BLaER1 treated with 17β-estradiol and CSF1 and Interleukin-3, amounts not matched to agents 10 nM and 100 nM (cell line): ENCODE data around the gene HMGCLL1.

ENCODE experiments used
- H3K27ac ChIP-seq, 11 experiments: shearing (Covaris generic); formaldehyde crosslinking; 2 replicates each; pipeline ENCODE4 v1.8.1; 2022
- H3K27me3 ChIP-seq, 11 experiments: shearing (Covaris generic); formaldehyde crosslinking; 2 replicates each; pipeline ENCODE4 v1.8.1; 2022
- H3K36me3 ChIP-seq, 11 experiments: shearing (Covaris generic); formaldehyde crosslinking; 2 replicates each; pipeline ENCODE4 v1.8.1; 2022
- H3K4me1 ChIP-seq, 10 experiments: shearing (Covaris generic); formaldehyde crosslinking; 2 replicates each; pipeline ENCODE4 v1.8.1; 2022
- H3K4me2 ChIP-seq, 11 experiments: shearing (Covaris generic); formaldehyde crosslinking; 2 replicates each; pipeline ENCODE4 v1.8.1; 2022
- H3K4me3 ChIP-seq, 10 experiments: shearing (Covaris generic); formaldehyde crosslinking; 2 replicates each; pipeline ENCODE4 v1.8.1; 2022
- H3K9ac ChIP-seq, 11 experiments: shearing (Covaris generic); formaldehyde crosslinking; 2 replicates each; pipeline ENCODE4 v1.8.1; 2022
- H3K9me3 ChIP-seq, 11 experiments: shearing (Covaris generic); formaldehyde crosslinking; replicated peaks in 1 of 11; 2 replicates each; pipeline ENCODE4 v1.8.1; 2022
- H4K20me1 ChIP-seq, 11 experiments: shearing (Covaris generic); formaldehyde crosslinking; 2 replicates each; pipeline ENCODE4 v1.8.1; 2022
- Cebpa-rat ChIP-seq, 11 experiments: shearing (Covaris generic); IDR thresholded peaks; 2 replicates each; pipeline ENCODE4 v1.8.1; 2022

The HMGCLL1 gene

GRCh38 chr6:55511122-55511800 is 67.7 kb downstream of the HMGCLL1 start:
- H3K4me3 ChIP-seq: no peak overlapping the region
- no peak for TF ChIP-seq Cebpa-rat (IDR thresholded peaks at IDR 0.05)
- H3K9me3 ChIP-seq: no peaks in the 10 kb centered on the region
- H3K27me3 ChIP-seq: no peaks in the 10 kb centered on the region
- no peaks in the 10 kb centered on the region for H4K20me1 ChIP-seq
- no peak overlapping the region for H3K4me2 ChIP-seq
- no peak overlapping the region for H3K27ac ChIP-seq
- H3K9ac ChIP-seq: no peak overlapping the region
- H3K36me3 ChIP-seq: no peaks in the 10 kb centered on the region
- H3K4me1 ChIP-seq: no peaks in the 10 kb centered on the region

GRCh38 chr6:55499591-55499990 is 79.4 kb downstream of the HMGCLL1 start:
- Histone ChIP-seq H3K4me1 (no peaks in the 10 kb centered on the region), H3K4me3 (no peak overlapping the region), H3K36me3 (no peaks in the 10 kb centered on the region), H3K27me3 (no peaks in the 10 kb centered on the region), H3K9ac (no peak overlapping the region), H3K4me2 (no peak overlapping the region), H3K9me3 (no peaks in the 10 kb centered on the region), H4K20me1 (no peaks in the 10 kb centered on the region), H3K27ac (no peak overlapping the region)
- no peak for TF ChIP-seq Cebpa-rat (IDR thresholded peaks at IDR 0.05)

GRCh38 chr6:55497694-55498093 is 81.3 kb downstream of the HMGCLL1 start:
- Histone ChIP-seq H3K36me3 (no peaks in the 10 kb centered on the region), H3K9ac (no peak overlapping the region), H3K9me3 (no peaks in the 10 kb centered on the region), H3K4me2 (no peak overlapping the region), H4K20me1 (no peaks in the 10 kb centered on the region), H3K27me3 (no peaks in the 10 kb centered on the region), H3K4me1 (no peaks in the 10 kb centered on the region), H3K4me3 (no peak overlapping the region), H3K27ac (no peak overlapping the region)
- TF ChIP-seq Cebpa-rat (IDR thresholded peaks at IDR 0.05): no peak

- Histone ChIP-seq H3K36me3 (no peaks in the 10 kb centered on the region), H3K4me2 (no peak overlapping the region), H3K9me3 (no peaks in the 10 kb centered on the region), H3K27me3 (no peaks in the 10 kb centered on the region), H4K20me1 (no peaks in the 10 kb centered on the region), H3K4me1 (no peaks in the 10 kb centered on the region), H3K27ac (no peak overlapping the region), H3K4me3 (no peak overlapping the region), H3K9ac (no peak overlapping the region)
- TF ChIP-seq Cebpa-rat (IDR thresholded peaks at IDR 0.05): no peak
Observed at GRCh38 chr6:55496201-55496600, 82.8 kb downstream of the HMGCLL1 start.

- Histone ChIP-seq H4K20me1 (no peaks in the 10 kb centered on the region), H3K36me3 (no peaks in the 10 kb centered on the region), H3K4me2 (no peak overlapping the region), H3K4me1 (peaks cover 0 to 7% (median 0%) of the 10 kb centered on the region in 10 experiments; a peak in 3 of 20 replicates), H3K27me3 (no peaks in the 10 kb centered on the region), H3K4me3 (no peak overlapping the region), H3K9ac (no peak overlapping the region), H3K9me3 (no peaks in the 10 kb centered on the region), H3K27ac (no peak overlapping the region)
- no peak for TF ChIP-seq Cebpa-rat (IDR thresholded peaks at IDR 0.05)
Observed at GRCh38 chr6:55495277-55495676, 83.7 kb downstream of the HMGCLL1 start.

- no peak overlapping the region for H3K4me2 ChIP-seq
- no peak overlapping the region for H3K9ac ChIP-seq
- H3K27me3 ChIP-seq: no peaks in the 10 kb centered on the region
- no peak overlapping the region for H3K27ac ChIP-seq
- no peak for TF ChIP-seq Cebpa-rat (IDR thresholded peaks at IDR 0.05)
- H3K4me3 ChIP-seq: no peak overlapping the region
- H3K9me3 ChIP-seq: no peaks in the 10 kb centered on the region
- no peaks in the 10 kb centered on the region for H4K20me1 ChIP-seq
- no peaks in the 10 kb centered on the region for H3K36me3 ChIP-seq
- peaks cover 0 to 12% (median 0%) of the 10 kb centered on the region in 10 experiments; a peak in 3 of 20 replicates for H3K4me1 ChIP-seq
Observed at GRCh38 chr6:55494411-55494810, 84.6 kb downstream of the HMGCLL1 start.

GRCh38 chr6:55492259-55492658 is 86.7 kb downstream of the HMGCLL1 start:
- H4K20me1 ChIP-seq: no peaks in the 10 kb centered on the region
- H3K4me3 ChIP-seq: no peak overlapping the region
- H3K9ac ChIP-seq: no peak overlapping the region
- H3K4me2 ChIP-seq: no peak overlapping the region
- no peaks in the 10 kb centered on the region for H3K27me3 ChIP-seq
- H3K9me3 ChIP-seq: peaks cover 0 to 5% (median 0%) of the 10 kb centered on the region in 11 experiments; a peak in 1 of 22 replicates
- no peak overlapping the region for H3K27ac ChIP-seq
- peaks cover 0 to 12% (median 0%) of the 10 kb centered on the region in 10 experiments; a peak in 3 of 20 replicates for H3K4me1 ChIP-seq
- no peaks in the 10 kb centered on the region for H3K36me3 ChIP-seq
- TF ChIP-seq Cebpa-rat (IDR thresholded peaks at IDR 0.05): no peak

- Histone ChIP-seq H3K4me3 (no peak overlapping the region), H3K4me2 (peak overlapping the region in 1 of 11 experiments; percentile 40; a peak in 1 of 22 replicates), H3K4me1 (peaks cover 0 to 12% (median 0%) of the 10 kb centered on the region in 10 experiments; a peak in 3 of 20 replicates), H3K36me3 (no peaks in the 10 kb centered on the region), H3K9me3 (peaks cover 0 to 5% (median 0%) of the 10 kb centered on the region in 11 experiments; a peak in 1 of 22 replicates), H3K27ac (no peak overlapping the region), H3K9ac (no peak overlapping the region), H3K27me3 (no peaks in the 10 kb centered on the region), H4K20me1 (no peaks in the 10 kb centered on the region)
- no peak for TF ChIP-seq Cebpa-rat (IDR thresholded peaks at IDR 0.05)
Observed at GRCh38 chr6:55490871-55491270, 88.1 kb downstream of the HMGCLL1 start.

- H3K9me3 ChIP-seq: peaks cover 0 to 13% (median 8%) of the 10 kb centered on the region in 11 experiments; a peak in 4 of 22 replicates
- H3K4me2 ChIP-seq: no peak overlapping the region
- H3K27ac ChIP-seq: no peak overlapping the region
- no peak for TF ChIP-seq Cebpa-rat (IDR thresholded peaks at IDR 0.05)
- no peaks in the 10 kb centered on the region for H3K27me3 ChIP-seq
- no peaks in the 10 kb centered on the region for H3K36me3 ChIP-seq
- H3K4me3 ChIP-seq: no peak overlapping the region
- H3K4me1 ChIP-seq: peaks cover 0 to 15% (median 7%) of the 10 kb centered on the region in 10 experiments; a peak in 8 of 20 replicates
- no peak overlapping the region for H3K9ac ChIP-seq
- H4K20me1 ChIP-seq: no peaks in the 10 kb centered on the region
Observed at GRCh38 chr6:55474382-55474781, 104.6 kb downstream of the HMGCLL1 start.

- Histone ChIP-seq H3K27ac (no peak overlapping the region), H3K4me3 (no peak overlapping the region), H3K9ac (no peak overlapping the region), H3K4me1 (peaks cover 0 to 15% (median 7%) of the 10 kb centered on the region in 10 experiments; a peak in 8 of 20 replicates), H3K27me3 (no peaks in the 10 kb centered on the region), H3K4me2 (no peak overlapping the region), H4K20me1 (no peaks in the 10 kb centered on the region), H3K9me3 (peaks cover 0 to 13% (median 8%) of the 10 kb centered on the region in 11 experiments; a peak in 4 of 22 replicates), H3K36me3 (no peaks in the 10 kb centered on the region)
- no peak for TF ChIP-seq Cebpa-rat (IDR thresholded peaks at IDR 0.05)
Observed at GRCh38 chr6:55473722-55474121, 105.3 kb downstream of the HMGCLL1 start.
